CD14-positive monocyte (primary cell): ENCODE measurements around the gene MYO1E. TPM values are rescaled to one million over a fixed set of nuclear protein-coding genes. Genes with fewer than 3 reads are reported as not detected.

Experiments used
- DNase-seq, 3 donors: peaks; one replicate each; pipeline ENCODE4 v3.0.0-alpha.2; 2011 to 2022
- H2AFZ ChIP-seq: 2 replicates; pipeline ENCODE4 v1.6.0; 2012; ENCODE audit warnings: mild to moderate bottlenecking, low read depth, low read length, inconsistent platforms; ENCODE audit not compliant: insufficient read depth, poor library complexity, severe bottlenecking
- H3K27ac ChIP-seq, 2 donors: 1 replicate in 1 of 2; 2 replicates in 1 of 2; pipeline ENCODE4 v1.5.1; 2012 to 2013; ENCODE audit warnings: low read length in 2 of 2, control low read depth in 1 of 2, inconsistent platforms in 1 of 2, low read depth in 1 of 2, mild to moderate bottlenecking in 1 of 2
- H3K27me3 ChIP-seq, 2 donors: one replicate each; pipeline versions ENCODE4 v1.6.0 to v1.6.1; 2011 to 2013; ENCODE audit warnings: low read length in 2 of 2; ENCODE audit not compliant: control insufficient read depth in 2 of 2, insufficient read depth in 2 of 2
- H3K36me3 ChIP-seq, 2 donors: replicated peaks in 1 of 2; 1 replicate in 1 of 2; 2 replicates in 1 of 2; pipeline versions ENCODE4 v1.5.1 to v1.6.1; 2012 to 2013; ENCODE audit warnings: low read length in 2 of 2, control low read depth in 1 of 2, inconsistent platforms in 1 of 2, mild to moderate bottlenecking in 1 of 2; ENCODE audit not compliant: insufficient read depth in 2 of 2, control insufficient read depth in 1 of 2
- H3K4me1 ChIP-seq, 2 donors: 1 replicate in 1 of 2; 2 replicates in 1 of 2; pipeline versions ENCODE4 v1.5.1 to v1.6.1; 2012 to 2013; ENCODE audit warnings: low read length in 2 of 2, control low read depth in 1 of 2, inconsistent platforms in 1 of 2, mild to moderate bottlenecking in 1 of 2, moderate library complexity in 1 of 2; ENCODE audit not compliant: insufficient read depth in 2 of 2, control insufficient read depth in 1 of 2
- H3K4me2 ChIP-seq: replicated peaks from 2 replicates; pipeline ENCODE3; 2012; ENCODE audit warnings: low read length, moderate library complexity, mild to moderate bottlenecking; ENCODE audit not compliant: poor library complexity, severe bottlenecking; ENCODE audit errors: extremely low read depth
- H3K4me3 ChIP-seq, 3 experiments: fragments of 200-600 bp in 1 of 3; sonication (generic) in 1 of 3; replicated peaks in 1 of 3; 1 replicate in 2 of 3; 2 replicates in 1 of 3; pipeline ENCODE4 v1.5.1; 2011 to 2013; ENCODE audit warnings: low read length in 3 of 3, mild to moderate bottlenecking in 3 of 3, control low read depth in 2 of 3, low read depth in 2 of 3, inconsistent platforms in 1 of 3, moderate library complexity in 1 of 3
- H3K79me2 ChIP-seq: 2 replicates; pipeline ENCODE4 v1.6.0; 2012; ENCODE audit warnings: mild to moderate bottlenecking, control low read depth, inconsistent platforms, low read length, moderate library complexity; ENCODE audit not compliant: insufficient read depth
- H3K9ac ChIP-seq: 2 replicates; pipeline ENCODE4 v1.6.0; 2017; ENCODE audit warnings: low read length, mild to moderate bottlenecking; ENCODE audit not compliant: insufficient read depth, poor library complexity, severe bottlenecking
- H3K9me3 ChIP-seq, 2 donors: replicated peaks in 1 of 2; 1 replicate in 1 of 2; 2 replicates in 1 of 2; pipeline versions ENCODE4 v1.5.1 to v1.6.1; 2012 to 2013; ENCODE audit warnings: low read length in 2 of 2, control low read depth in 1 of 2; ENCODE audit not compliant: control insufficient read depth in 1 of 2, insufficient read depth in 1 of 2
- H4K20me1 ChIP-seq: 2 replicates; pipeline ENCODE4 v1.6.0; 2012; ENCODE audit warnings: mild to moderate bottlenecking, low read length, control low read depth, moderate library complexity; ENCODE audit not compliant: insufficient read depth
- H3K27ac Mint-ChIP-seq, 7 donors: one replicate each; pipeline ENCODE4 v1.8.0; 2020; ENCODE audit warnings: mild to moderate bottlenecking in 7 of 7, mixed read lengths in 7 of 7, moderate library complexity in 6 of 7, inconsistent platforms in 2 of 7
- H3K27me3 Mint-ChIP-seq, 3 donors: one replicate each; pipeline ENCODE4 v1.8.0; 2021 to 2022; ENCODE audit warnings: low read depth in 3 of 3, mild to moderate bottlenecking in 3 of 3, mixed read lengths in 3 of 3, moderate library complexity in 3 of 3, inconsistent platforms in 1 of 3
- H3K36me3 Mint-ChIP-seq, 2 donors: one replicate each; pipeline ENCODE4 v1.8.0; 2020; ENCODE audit warnings: mixed read lengths in 2 of 2, inconsistent platforms in 1 of 2, mild to moderate bottlenecking in 1 of 2
- H3K4me1 Mint-ChIP-seq: one replicate; pipeline ENCODE4 v1.8.0; 2020; ENCODE audit warnings: mild to moderate bottlenecking, mixed read lengths
- H3K4me3 Mint-ChIP-seq, 2 donors: one replicate each; pipeline ENCODE4 v1.8.0; 2020; ENCODE audit warnings: mild to moderate bottlenecking in 2 of 2, mixed read lengths in 2 of 2, moderate library complexity in 1 of 2
- H3K9me3 Mint-ChIP-seq, 7 donors: one replicate each; pipeline ENCODE4 v1.8.0; 2020 to 2022; ENCODE audit warnings: mixed read lengths in 7 of 7, mild to moderate bottlenecking in 6 of 7, moderate library complexity in 6 of 7, inconsistent platforms in 2 of 7
- CTCF ChIP-seq: fragments of 200-600 bp; IDR thresholded peaks from one replicate; pipeline ENCODE4 v1.8.0; 2022; ENCODE audit warnings: antibody characterized with exemption, mild to moderate bottlenecking
- WGBS: methylation state at CpG from one replicate; pipeline ENCODE4 v1.1.5; 2013; ENCODE audit warnings: missing lambda C conversion rate; ENCODE audit not compliant: insufficient coverage; 5-methylcytosine and 5-hydroxymethylcytosine counted together
- intact Hi-C, 2 donors: fragments of 100-400 bp; cut with micrococcal nuclease; formaldehyde crosslinking; loops; one replicate each; pipeline versions ENCODE4 v1.15.0 to v1.15.1; 2023
- polyA plus RNA-seq, 3 donors: library from polyadenylated mRNA; depleted of rRNA in 1 of 3; unstranded in 2 of 3; stranded (reverse) in 1 of 3; fragments of 300-500 nt in 2 of 3; fragments of >200 nt in 1 of 3; fragmentation: Illumina TruSeq in 2 of 3; gene quantifications; 1 replicate in 2 of 3; 2 replicates in 1 of 3; pipeline ENCODE4 v1.2.3, GENCODE V29; 2012 to 2021
- small RNA-seq: library from RNA; depleted of rRNA; stranded (forward); fragments of <200 nt; gene quantifications from one replicate; pipeline ENCODE3, GENCODE V24; 2012; ENCODE audit warnings: low read depth; ENCODE audit not compliant: insufficient read length

Gene MYO1E
- polyA plus RNA-seq, 3 donors, result 5.5 to 16.2 (median 6.2) TPM

GRCh38 chr15:59087731-59088130 is 284.9 kb downstream of the MYO1E start:
- Histone ChIP-seq H3K36me3 (peaks cover 85 to 97% of the 10 kb centered on the region in 2 donors), H3K79me2 (no peaks in the 10 kb centered on the region), H3K9me3 (no peaks in the 10 kb centered on the region), H3K4me3 (no peak overlapping the region), H3K4me2 (no peak overlapping the region), H3K27ac (no peak overlapping the region), H4K20me1 (peaks cover 46% of the 10 kb centered on the region), H3K4me1 (no peaks in the 10 kb centered on the region), H3K9ac (no peak overlapping the region), H2AFZ (no peak overlapping the region), H3K27me3 (no peaks in the 10 kb centered on the region)
- DNase-seq, result no peak
- Mint-ChIP-seq H3K4me1 (no peaks in the 10 kb centered on the region), H3K9me3 (no peaks in the 10 kb centered on the region), H3K36me3 (peaks cover 77 to 88% of the 10 kb centered on the region in 2 donors), H3K4me3 (no peak overlapping the region), H3K27ac (peak overlapping the region in 2 of 7 donors; percentile 6 to 38), H3K27me3 (no peaks in the 10 kb centered on the region)
- intact Hi-C loops, result no loop called here
- no peak for TF ChIP-seq CTCF
- WGBS, result 77% methylated on average over 2 of the region's 2 CpGs

Small RNAs within 50 kb of the gene (small RNA-seq; reads per million reads assigned to genes)
- gene MIR2116 (0.71 reads per million), gene RF00019 (not detected), gene RNU4-80P (not detected), gene RNU6-212P (not detected)

Other genes starting within 250 kb of the MYO1E start
- not detected for gene LDHAL6B, start 166.0 kb downstream of the MYO1E start, polyA plus RNA-seq
- under 1 TPM in 2 of 3 donors, not detected in 1; 0.40 to 0.66 TPM for gene FAM81A, start 65.3 kb upstream of the MYO1E start, polyA plus RNA-seq
- not detected for gene GCNT3, start 238.9 kb upstream of the MYO1E start, polyA plus RNA-seq